Activated T-helper 17 cell treated with anti-CD3 and anti-CD28 coated beads, Interleukin-2, amount 50 U/mL, for 72 hours (primary cell): ENCODE results near the gene C22orf23. TPM values are rescaled to one million over a fixed set of nuclear protein-coding genes. Genes with fewer than 3 reads are reported as not detected.

Experiments used
- ATAC-seq: fragments of 150-1000 bp; cut with Tn5 transposase; replicated peaks from 2 replicates; pipeline ENCODE4 v1.10.0; 2021; ENCODE audit warnings: mild to moderate bottlenecking, moderate library complexity
- H3K27ac Mint-ChIP-seq: one replicate; pipeline ENCODE4 v1.8.0; 2022; ENCODE audit warnings: mixed read lengths
- H3K27me3 Mint-ChIP-seq: one replicate; pipeline ENCODE4 v1.8.0; 2022; ENCODE audit warnings: mixed read lengths
- H3K36me3 Mint-ChIP-seq: one replicate; pipeline ENCODE4 v1.8.0; 2022; ENCODE audit warnings: low read depth, mild to moderate bottlenecking, mixed read lengths
- H3K4me1 Mint-ChIP-seq: one replicate; pipeline ENCODE4 v1.8.0; 2022; ENCODE audit warnings: mixed read lengths
- H3K4me3 Mint-ChIP-seq: one replicate; pipeline ENCODE4 v1.8.0; 2022; ENCODE audit warnings: mild to moderate bottlenecking, mixed read lengths
- H3K9me3 Mint-ChIP-seq: one replicate; pipeline ENCODE4 v1.8.0; 2022; ENCODE audit warnings: mixed read lengths
- total RNA-seq, 2 donors: library from RNA; stranded (reverse); gene quantifications; one replicate each; pipeline ENCODE4 v1.2.3, GENCODE V29; 2022

C22orf23 gene
- total RNA-seq, 2 donors from 2014 or later, result 0.84 TPM; not detected in 1

DNA sequence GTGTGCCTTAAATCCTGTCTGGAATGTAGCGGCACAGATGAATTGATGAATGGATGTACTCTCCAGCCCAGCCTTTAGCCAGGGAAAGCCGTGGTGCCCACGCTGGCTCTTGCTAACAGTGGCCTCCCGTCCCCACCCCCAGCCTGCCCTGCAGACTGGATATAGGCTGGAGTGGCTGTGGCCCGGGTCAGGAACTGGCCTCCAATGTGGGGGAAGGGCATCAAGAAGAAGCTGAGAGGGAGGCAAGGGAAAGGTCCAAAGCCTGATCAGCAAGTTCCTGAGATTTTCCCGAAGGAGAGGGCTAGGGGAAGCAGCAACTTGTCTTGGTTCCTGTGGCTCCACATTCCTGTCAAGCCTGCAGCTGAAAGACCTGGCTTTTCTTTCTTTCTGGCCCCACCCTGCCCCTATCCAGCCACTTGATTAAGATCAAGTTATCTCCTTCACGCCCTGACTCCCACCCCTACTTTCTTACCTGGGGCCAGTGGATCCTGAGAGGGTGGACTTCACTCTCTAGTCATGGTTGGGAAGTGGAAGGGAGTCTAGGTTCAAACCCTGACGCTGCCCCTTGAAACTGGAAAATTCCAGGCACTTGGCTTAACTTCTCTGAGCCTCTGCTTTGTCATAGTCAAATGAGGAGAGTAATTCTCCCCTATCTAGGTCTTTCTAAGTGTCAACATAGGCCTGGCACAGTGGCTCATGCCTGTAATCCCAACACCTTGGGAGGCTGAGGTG, 58.3 kb downstream of the C22orf23 start:
- Mint-ChIP-seq H3K36me3 (peaks cover 20% of the 10 kb centered on the region), H3K4me3 (peak overlapping the region; percentile 57), H3K4me1 (peaks cover 12% of the 10 kb centered on the region), H3K27me3 (no peaks in the 10 kb centered on the region), H3K9me3 (no peaks in the 10 kb centered on the region), H3K27ac (peak overlapping the region; percentile 96)
- no peak for ATAC-seq

DNA sequence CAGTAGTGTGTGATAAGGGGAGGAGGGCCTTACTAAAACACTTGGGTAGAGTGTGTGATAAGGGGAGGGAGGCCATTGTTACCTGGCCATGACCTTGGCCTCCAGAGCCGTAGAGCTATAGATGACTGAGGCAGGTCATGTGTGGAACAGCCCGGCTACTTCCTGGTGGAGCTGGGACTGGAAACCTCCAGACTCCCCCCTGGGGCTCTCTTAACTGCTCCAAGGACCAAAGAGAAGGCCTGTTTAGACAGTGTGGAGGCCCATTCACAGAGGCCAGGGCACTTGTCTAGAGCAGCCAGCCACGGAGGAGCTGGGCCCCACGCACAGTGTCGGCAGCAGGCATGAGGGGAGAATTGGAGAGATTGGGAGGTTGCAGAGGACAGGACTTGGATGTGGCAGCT, 59.8 kb downstream of the C22orf23 start:
- Mint-ChIP-seq H3K27ac (peak overlapping the region; percentile 37), H3K4me1 (peaks cover 12% of the 10 kb centered on the region), H3K36me3 (peaks cover 33% of the 10 kb centered on the region), H3K27me3 (no peaks in the 10 kb centered on the region), H3K9me3 (no peaks in the 10 kb centered on the region), H3K4me3 (no peak overlapping the region)
- ATAC-seq, result no peak

Other genes with a start within 250 kb of the C22orf23 start
- 1 to 10 TPM; 4.2 to 5.1 TPM for gene GCAT, start 145.7 kb downstream of the C22orf23 start, total RNA-seq
- not detected for gene GALR3, start 130.2 kb downstream of the C22orf23 start, total RNA-seq
- 10 to 100 TPM; 13.0 to 25.2 TPM for gene ANKRD54, start 109.3 kb downstream of the C22orf23 start, total RNA-seq
- 100 to 1,000 TPM; 553 to 834 TPM for gene EIF3L, start 104.2 kb downstream of the C22orf23 start, total RNA-seq
- 10 to 100 TPM; 10.3 to 15.9 TPM for gene MICALL1, start 47.3 kb downstream of the C22orf23 start, total RNA-seq
- gene POLR2F, start 98 bp upstream of the C22orf23 start, total RNA-seq, result 10 to 100 TPM; 48.1 to 95.1 TPM
- gene SOX10, start 31.0 kb upstream of the C22orf23 start, total RNA-seq, result not detected
- 10 to 100 TPM; 15.2 to 23.2 TPM for gene PICK1, start 103.8 kb upstream of the C22orf23 start, total RNA-seq
- gene SLC16A8, start 130.6 kb upstream of the C22orf23 start, total RNA-seq, result not detected
- 1 to 10 TPM in 1 of 2 donors, under 1 TPM in 1; 0.84 to 2.1 TPM for gene BAIAP2L2, start 157.1 kb upstream of the C22orf23 start, total RNA-seq
- 10 to 100 TPM; 36.6 to 90.7 TPM for gene PLA2G6, start 228.2 kb upstream of the C22orf23 start, total RNA-seq
- 10 to 100 TPM; 15.7 to 58.8 TPM for gene MAFF, start 248.4 kb upstream of the C22orf23 start, total RNA-seq